OCI-LY3 (cell line): ENCODE results near the gene RPP25L.

Experiments
- H2AFZ ChIP-seq: fragments of 200-600, 300-600 bp; shearing (Covaris generic); 2 replicates; pipeline ENCODE4 v1.6.0; 2014; ENCODE audit warnings: antibody characterized with exemption, low read depth, low read length
- H3K27ac ChIP-seq: fragments of 200-600, 300-600 bp; sonication (generic); 2 replicates; pipeline ENCODE4 v1.5.1; 2014; ENCODE audit warnings: mild to moderate bottlenecking, low read length, moderate library complexity, mixed read lengths
- H3K27me3 ChIP-seq: fragments of 200-600, 300-600 bp; sonication (generic); 2 replicates; pipeline ENCODE4 v1.6.1; 2014; ENCODE audit warnings: low read depth, low read length, mixed read lengths
- H3K36me3 ChIP-seq: fragments of 200-600, 300-600 bp; sonication (generic); replicated peaks from 2 replicates; pipeline ENCODE3; 2014; ENCODE audit warnings: low read depth, low read length, mixed read lengths
- H3K4me1 ChIP-seq: fragments of 300-600, 200-600 bp; sonication (generic); 2 replicates; pipeline ENCODE4 v1.6.1; 2014; ENCODE audit warnings: low read length, mixed read lengths
- H3K4me2 ChIP-seq: fragments of 200-600, 300-600 bp; sonication (generic); 2 replicates; pipeline ENCODE4 v1.6.1; 2014; ENCODE audit warnings: low read length, mixed read lengths
- H3K4me3 ChIP-seq: fragments of 300-600, 200-600 bp; sonication (generic); 2 replicates; pipeline ENCODE4 v1.5.1; 2014; ENCODE audit warnings: antibody characterized with exemption, mild to moderate bottlenecking, low read length, moderate library complexity
- H3K79me2 ChIP-seq: fragments of 300-600, 200-600 bp; shearing (Covaris generic); 2 replicates; pipeline ENCODE4 v1.6.1; 2014; ENCODE audit warnings: mild to moderate bottlenecking, low read length, mixed read lengths
- H3K9ac ChIP-seq: fragments of 300-600, 200-600 bp; shearing (Covaris generic); 2 replicates; pipeline ENCODE4 v1.6.0; 2014; ENCODE audit warnings: mild to moderate bottlenecking, low read length, moderate library complexity
- H3K9me3 ChIP-seq: fragments of 200-600, 300-600 bp; shearing (Covaris generic); 2 replicates; pipeline ENCODE4 v1.6.1; 2014; ENCODE audit warnings: low read length, mixed read lengths; ENCODE audit not compliant: insufficient read depth
- H4K20me1 ChIP-seq: fragments of 200-600, 300-600 bp; sonication (generic); 2 replicates; pipeline ENCODE4 v1.6.1; 2016; ENCODE audit warnings: low read length, mixed read lengths; ENCODE audit not compliant: insufficient read depth
- EZH2phosphoT487 ChIP-seq: fragments of 200-600 bp; shearing (Covaris generic); IDR thresholded peaks from 2 replicates; pipeline ENCODE4 v1.6.1; 2018; ENCODE audit warnings: antibody characterized with exemption, mixed run types, low read depth
- TF ChIP-seq, protein P1 (sequence below): fragments of 200-600, 300-600 bp; sonication (generic); IDR thresholded peaks from 2 replicates; pipeline ENCODE4 v1.5.1; 2014; ENCODE audit warnings: antibody characterized with exemption, low read length, low read depth

Gene RPP25L

DNA sequence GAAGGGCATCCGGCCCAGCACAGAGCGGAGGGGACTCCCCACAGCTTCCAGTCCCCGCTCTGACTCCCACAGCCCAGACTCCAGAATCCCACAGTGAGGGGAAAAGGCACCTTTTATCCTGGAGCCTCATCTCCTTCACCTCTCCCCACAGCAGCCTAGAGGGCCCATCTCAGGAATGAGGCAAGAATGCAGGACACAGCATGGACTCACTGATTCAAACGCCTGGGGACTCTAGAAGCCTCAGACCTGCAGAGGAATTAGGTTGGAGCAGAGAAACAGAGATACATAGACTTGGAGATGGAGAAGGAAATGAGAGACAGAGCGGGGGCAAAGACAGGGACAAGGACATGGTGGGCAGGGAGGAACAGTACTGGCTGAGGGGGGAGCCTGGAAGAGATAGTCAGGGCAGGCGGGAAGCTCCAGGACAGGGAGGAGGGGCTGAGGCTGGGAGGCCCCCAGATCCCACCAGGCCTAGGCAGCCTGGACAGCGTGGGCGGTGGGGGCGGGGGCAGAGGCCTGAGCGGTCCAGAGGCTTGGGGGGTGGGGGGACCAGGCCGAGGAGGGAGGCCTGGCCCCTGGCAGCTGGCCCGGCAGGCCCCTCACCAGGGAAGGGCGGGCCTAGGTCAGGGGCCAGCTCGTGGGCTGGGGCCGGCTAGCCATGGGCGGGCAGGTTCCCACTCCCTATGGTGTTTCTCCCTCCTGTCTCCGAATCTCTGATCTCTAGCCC lies 38.1 kb downstream of the RPP25L start:
- H2AFZ ChIP-seq: no peak overlapping the region

GRCh38 chr9:34572628-34573027 lies 39.3 kb downstream of the RPP25L start:
- Histone ChIP-seq H3K4me2 (peak overlapping the region; percentile 59; the same call in 1 of the 2 replicates), H2AFZ (no peak overlapping the region), H3K79me2 (no peaks in the 10 kb centered on the region), H3K9ac (no peak overlapping the region), H3K27me3 (no peaks in the 10 kb centered on the region), H4K20me1 (no peaks in the 10 kb centered on the region), H3K4me1 (peaks cover 47% of the 10 kb centered on the region), H3K36me3 (no peaks in the 10 kb centered on the region), H3K9me3 (no peaks in the 10 kb centered on the region), H3K27ac (no peak overlapping the region), H3K4me3 (no peak overlapping the region)
- TF ChIP-seq EZH2phosphoT487: no peak
- TF ChIP-seq, protein P1, sequence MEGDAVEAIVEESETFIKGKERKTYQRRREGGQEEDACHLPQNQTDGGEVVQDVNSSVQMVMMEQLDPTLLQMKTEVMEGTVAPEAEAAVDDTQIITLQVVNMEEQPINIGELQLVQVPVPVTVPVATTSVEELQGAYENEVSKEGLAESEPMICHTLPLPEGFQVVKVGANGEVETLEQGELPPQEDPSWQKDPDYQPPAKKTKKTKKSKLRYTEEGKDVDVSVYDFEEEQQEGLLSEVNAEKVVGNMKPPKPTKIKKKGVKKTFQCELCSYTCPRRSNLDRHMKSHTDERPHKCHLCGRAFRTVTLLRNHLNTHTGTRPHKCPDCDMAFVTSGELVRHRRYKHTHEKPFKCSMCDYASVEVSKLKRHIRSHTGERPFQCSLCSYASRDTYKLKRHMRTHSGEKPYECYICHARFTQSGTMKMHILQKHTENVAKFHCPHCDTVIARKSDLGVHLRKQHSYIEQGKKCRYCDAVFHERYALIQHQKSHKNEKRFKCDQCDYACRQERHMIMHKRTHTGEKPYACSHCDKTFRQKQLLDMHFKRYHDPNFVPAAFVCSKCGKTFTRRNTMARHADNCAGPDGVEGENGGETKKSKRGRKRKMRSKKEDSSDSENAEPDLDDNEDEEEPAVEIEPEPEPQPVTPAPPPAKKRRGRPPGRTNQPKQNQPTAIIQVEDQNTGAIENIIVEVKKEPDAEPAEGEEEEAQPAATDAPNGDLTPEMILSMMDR: no peak

More for the DNA sequence above, 38.1 kb downstream of the RPP25L start:
- no peak overlapping the region for H3K9ac ChIP-seq
- peaks cover 43% of the 10 kb centered on the region for H3K4me1 ChIP-seq
- H3K9me3 ChIP-seq: no peaks in the 10 kb centered on the region
- H3K79me2 ChIP-seq: no peaks in the 10 kb centered on the region
- no peak overlapping the region for H3K4me2 ChIP-seq
- H3K36me3 ChIP-seq: no peaks in the 10 kb centered on the region
- no peak overlapping the region for H3K27ac ChIP-seq
- no peaks in the 10 kb centered on the region for H3K27me3 ChIP-seq
- no peak for TF ChIP-seq EZH2phosphoT487
- TF ChIP-seq, protein P1: no peak
- H4K20me1 ChIP-seq: no peaks in the 10 kb centered on the region
- no peak overlapping the region for H3K4me3 ChIP-seq

GRCh38 chr9:34572092-34572491 lies 39.8 kb downstream of the RPP25L start:
- H3K27me3 ChIP-seq: no peaks in the 10 kb centered on the region
- H3K9ac ChIP-seq: peak overlapping the region; percentile 14; the same call in 1 of the 2 replicates
- H3K27ac ChIP-seq: no peak overlapping the region
- no peak overlapping the region for H3K4me3 ChIP-seq
- peaks cover 47% of the 10 kb centered on the region for H3K4me1 ChIP-seq
- no peak overlapping the region for H2AFZ ChIP-seq
- no peaks in the 10 kb centered on the region for H4K20me1 ChIP-seq
- no peak for TF ChIP-seq EZH2phosphoT487
- TF ChIP-seq, protein P1: no peak
- no peaks in the 10 kb centered on the region for H3K9me3 ChIP-seq
- H3K36me3 ChIP-seq: no peaks in the 10 kb centered on the region
- no peaks in the 10 kb centered on the region for H3K79me2 ChIP-seq
- peak overlapping the region; percentile 59 for H3K4me2 ChIP-seq

DNA sequence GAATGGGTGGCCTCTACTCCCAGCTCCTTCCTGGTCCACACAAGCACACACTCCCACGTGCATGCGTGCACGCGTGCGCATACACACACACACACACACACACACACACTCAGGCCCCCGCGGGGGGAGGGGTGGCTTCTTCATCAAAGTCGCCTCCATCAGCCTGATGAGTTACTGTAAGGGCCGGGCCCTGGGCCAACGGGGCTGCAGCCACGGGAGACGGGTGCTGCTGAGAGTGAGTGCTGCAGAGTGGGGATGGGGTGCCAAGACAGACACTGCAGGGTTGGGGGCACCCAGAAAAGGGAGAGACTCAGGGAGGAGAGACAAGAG lies 40.5 kb downstream of the RPP25L start:
- no peaks in the 10 kb centered on the region for H4K20me1 ChIP-seq
- no peaks in the 10 kb centered on the region for H3K36me3 ChIP-seq
- no peaks in the 10 kb centered on the region for H3K9me3 ChIP-seq
- peak overlapping the region; percentile 73; the same call in 1 of the 2 replicates for H2AFZ ChIP-seq
- H3K4me1 ChIP-seq: peaks cover 47% of the 10 kb centered on the region
- no peak overlapping the region; the same call in 1 of the 2 replicates for H3K4me3 ChIP-seq
- peak overlapping the region; percentile 52; the same call in 1 of the 2 replicates for H3K27ac ChIP-seq
- no peaks in the 10 kb centered on the region for H3K27me3 ChIP-seq
- peak overlapping the region; percentile 59 for H3K4me2 ChIP-seq
- no peak for TF ChIP-seq EZH2phosphoT487
- TF ChIP-seq, protein P1: no peak
- peak overlapping the region; percentile 48; the same call in 1 of the 2 replicates for H3K9ac ChIP-seq
- H3K79me2 ChIP-seq: no peaks in the 10 kb centered on the region
